NCI-H2029 treated with DMSO at 0.1 percent for 48 hours (cell line): Measurements from ENCODE around the gene TAS2R41.
"Not testable (repeated sequence)": the region's sequence is repeated elsewhere in the genome, so short reads cannot be mapped to it uniquely, and the experiment has no call there.

ENCODE experiments used
- DNase-seq: peaks from one replicate; lab custom pipeline; 2025; lab: John Stamatoyannopoulos, UW

Gene TAS2R41

DNA sequence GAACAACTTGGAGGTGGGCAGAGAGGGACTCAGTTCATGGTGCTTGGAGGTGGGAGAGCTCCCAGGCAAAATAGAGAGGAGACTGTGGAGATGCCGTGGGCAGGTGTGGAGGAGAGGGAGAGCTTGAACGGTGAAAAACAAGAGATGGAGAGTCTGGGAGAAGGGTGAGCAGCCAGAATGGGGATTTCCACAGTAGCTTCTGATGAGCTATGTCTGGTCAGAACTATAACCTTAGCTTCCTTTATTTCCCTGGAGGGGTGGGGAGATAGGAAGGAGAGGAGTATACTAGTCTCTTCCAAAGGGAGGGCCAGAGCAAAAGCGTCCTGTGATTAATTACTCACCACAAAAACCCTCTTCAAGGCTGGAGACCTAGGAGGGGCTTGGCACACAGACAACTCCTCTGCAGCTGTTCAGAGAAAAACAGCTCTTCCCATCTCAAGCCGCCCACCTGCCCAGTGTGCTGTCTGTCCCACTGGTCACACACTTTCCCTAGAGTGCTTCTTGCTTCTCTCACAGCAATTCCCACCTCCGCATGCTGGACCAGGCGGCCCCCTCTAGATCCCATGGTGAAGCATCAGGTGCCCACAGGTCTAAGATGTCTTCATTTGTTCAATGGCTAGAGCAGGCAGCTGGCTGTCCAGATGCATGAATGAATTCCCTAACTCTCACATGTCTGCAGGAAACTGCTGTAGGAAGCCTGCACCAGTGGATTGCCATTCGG lies 41.9 kb downstream of the TAS2R41 start:
- DNase-seq, result no peak

- not testable (repeated sequence) for DNase-seq
Measured at GRCh38 chr7:143522309-143522916, 44.7 kb downstream of the TAS2R41 start.
